T1000 (cell line): ENCODE data around the gene TMEM120A.

Source experiments
- DNase-seq: peaks from one replicate; lab custom pipeline; 2025; ENCODE audit warnings: mixed read lengths; lab: John Stamatoyannopoulos, UW

Gene TMEM120A

GRCh38 chr7:75957021-75957736 is 37.2 kb downstream of the TMEM120A start:
- no peak for DNase-seq

- DNase-seq, result no peak
Measured at GRCh38 chr7:75955331-75955955, 39.0 kb downstream of the TMEM120A start.

DNA sequence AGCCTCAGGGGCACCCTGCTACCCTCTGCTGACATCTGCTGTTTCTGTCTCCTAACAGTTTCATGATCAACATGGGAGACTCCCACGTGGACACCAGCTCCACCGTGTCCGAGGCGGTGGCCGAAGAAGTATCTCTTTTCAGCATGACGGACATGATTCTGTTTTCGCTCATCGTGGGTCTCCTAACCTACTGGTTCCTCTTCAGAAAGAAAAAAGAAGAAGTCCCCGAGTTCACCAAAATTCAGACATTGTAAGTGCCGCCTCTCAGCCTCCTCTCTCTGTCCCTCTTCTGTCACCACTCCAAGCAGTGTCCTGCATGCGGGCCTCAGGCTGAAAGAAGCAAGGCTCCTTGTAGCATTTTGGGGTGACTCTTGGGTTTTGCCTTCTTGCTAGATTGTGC is 40.5 kb downstream of the TMEM120A start:
- DNase-seq, result no peak

- no peak for DNase-seq
Measured at GRCh38 chr7:75953431-75953830, 41.0 kb downstream of the TMEM120A start.

GRCh38 chr7:75951506-75951905 is 42.9 kb downstream of the TMEM120A start:
- no peak for DNase-seq

DNA sequence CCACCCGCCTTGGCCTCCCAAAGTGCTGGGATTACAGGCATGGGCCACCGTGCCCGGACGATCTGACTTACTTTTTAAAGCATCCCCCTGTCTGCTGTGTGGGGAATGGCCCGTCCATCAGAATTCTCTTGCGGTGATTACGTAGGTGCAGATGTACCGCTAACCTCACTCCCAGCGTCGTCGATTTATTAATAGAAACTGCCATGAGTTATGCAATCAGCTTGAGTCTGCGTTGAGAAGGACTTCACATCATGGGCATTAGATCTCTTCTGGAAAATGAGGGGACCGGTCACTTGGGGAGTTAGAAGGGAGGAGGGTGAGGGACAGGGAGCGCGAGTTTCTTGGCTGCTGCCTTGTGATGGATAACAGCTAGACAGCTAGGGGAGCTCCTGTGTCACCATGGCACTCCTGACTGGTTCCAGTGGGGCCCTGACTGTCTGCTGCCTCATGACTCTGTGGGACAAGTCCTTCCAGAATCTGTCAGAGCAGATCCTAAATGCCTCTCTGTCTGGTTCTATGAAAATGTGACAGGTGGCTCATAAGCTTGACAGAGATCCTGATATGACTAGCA is 44.2 kb downstream of the TMEM120A start:
- DNase-seq, result no peak

DNA sequence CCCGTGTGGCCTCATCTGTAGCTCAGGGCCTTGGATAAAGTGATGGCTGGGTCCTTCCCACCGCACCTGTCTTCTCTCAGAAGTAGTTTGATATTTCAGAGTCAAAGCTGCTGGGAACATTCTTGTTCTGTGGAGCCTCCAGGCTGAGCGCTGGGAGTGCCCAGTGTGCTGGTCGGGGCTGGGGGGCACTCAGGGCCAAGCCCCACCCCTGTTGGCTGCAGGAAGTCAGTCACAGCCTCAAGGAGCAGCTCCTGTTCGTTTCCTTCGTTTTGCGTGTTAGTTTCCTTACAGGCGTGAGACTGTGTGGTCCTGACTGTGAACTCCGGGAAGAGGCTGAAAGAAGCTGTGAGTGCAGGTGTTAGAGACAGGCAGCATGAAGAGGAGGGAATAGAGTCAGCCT is 46.2 kb downstream of the TMEM120A start:
- DNase-seq, result no peak

DNA sequence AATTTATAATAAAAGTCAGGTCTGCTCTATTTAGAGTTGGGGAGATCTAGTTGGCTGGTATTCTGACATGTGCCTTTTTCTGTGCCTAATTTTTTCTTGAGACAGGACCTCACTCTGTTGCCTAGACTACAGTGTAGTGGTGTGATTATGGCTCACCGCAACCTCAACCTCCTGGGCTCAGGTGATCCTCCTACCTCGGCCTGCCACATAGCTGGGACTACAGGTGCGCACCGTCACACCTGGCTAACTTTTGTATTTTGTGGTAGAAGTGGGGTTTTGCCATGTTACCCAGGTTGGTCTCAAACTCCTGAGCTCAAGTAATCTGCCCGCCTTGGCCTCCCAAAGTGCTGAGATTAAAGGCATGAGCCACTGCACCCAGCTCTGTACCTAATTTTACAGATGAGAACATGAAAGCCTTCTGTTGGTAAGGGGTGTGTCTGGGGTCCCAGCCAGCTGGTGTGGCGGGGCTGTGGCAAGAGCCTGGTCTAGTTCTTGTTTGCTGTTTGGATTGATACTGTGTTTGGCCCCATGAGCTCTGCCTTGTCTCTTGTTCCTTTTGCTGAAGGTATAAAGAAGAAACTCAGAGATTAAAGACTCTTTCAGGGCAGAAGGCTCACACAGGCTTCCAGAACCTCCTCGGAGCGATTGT is 48.1 kb downstream of the TMEM120A start:
- DNase-seq, result no peak

DNA sequence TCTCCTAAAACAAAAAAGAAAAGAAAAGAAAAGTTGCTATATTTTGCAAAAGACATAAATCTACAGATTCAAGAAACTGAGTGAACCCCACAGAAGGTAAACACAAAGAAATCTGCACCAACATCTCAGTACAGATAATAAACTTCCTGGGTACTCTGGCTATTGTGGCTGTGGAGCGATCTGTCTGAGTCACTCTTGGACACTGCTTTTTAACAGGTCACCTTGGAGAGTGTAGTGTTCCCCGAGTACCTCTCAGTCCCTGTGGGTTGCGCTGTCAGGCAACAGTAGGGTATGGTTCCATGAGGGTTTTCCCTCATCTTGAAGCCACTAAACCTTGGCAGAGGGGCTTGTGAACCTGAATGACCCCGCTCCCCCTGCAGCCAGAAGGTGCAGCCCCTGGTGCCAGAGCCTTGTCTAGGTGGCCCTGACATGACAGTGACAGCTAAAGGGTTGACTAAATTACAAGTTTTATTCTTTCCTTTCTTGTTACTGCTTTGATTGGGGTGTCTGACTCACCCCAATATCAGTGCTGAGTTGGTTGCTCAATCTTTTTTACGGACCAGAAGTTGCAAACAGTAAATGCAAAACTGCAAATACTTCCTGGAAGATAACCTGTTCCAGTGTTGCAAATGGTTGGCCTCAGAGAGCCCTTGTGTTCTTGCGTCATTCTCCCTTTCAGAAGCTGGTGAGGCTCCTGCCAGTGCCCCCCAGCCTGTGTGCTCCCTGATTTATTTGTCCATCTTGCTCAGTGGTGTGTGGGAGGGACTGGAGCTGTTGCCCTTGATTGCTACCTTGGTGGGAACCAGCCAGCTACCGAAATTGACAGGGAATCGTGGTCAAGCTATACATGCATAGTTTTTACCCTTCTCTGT is 48.9 kb downstream of the TMEM120A start:
- DNase-seq, result no peak

- DNase-seq, result no peak
Measured at GRCh38 chr7:75944507-75944906, 49.9 kb downstream of the TMEM120A start.

GRCh38 chr7:75943864-75944263 is 50.5 kb downstream of the TMEM120A start:
- no peak for DNase-seq

- DNase-seq, result no peak
Measured at GRCh38 chr7:75938921-75939320, 55.5 kb downstream of the TMEM120A start.

- DNase-seq, result peak; percentile 63
Measured at GRCh38 chr7:75937958-75938786, 56.2 kb downstream of the TMEM120A start.
